GM18907 (cell line): ENCODE data around the gene VSIG10L.

ENCODE experiments used
- ATAC-seq: cut with Tn5 transposase; IDR thresholded peaks from one replicate; pipeline ENCODE4 v1.9.1; 2021; ENCODE audit warnings: mild to moderate bottlenecking, moderate library complexity; ENCODE audit not compliant: unreplicated experiment

The VSIG10L gene

DNA sequence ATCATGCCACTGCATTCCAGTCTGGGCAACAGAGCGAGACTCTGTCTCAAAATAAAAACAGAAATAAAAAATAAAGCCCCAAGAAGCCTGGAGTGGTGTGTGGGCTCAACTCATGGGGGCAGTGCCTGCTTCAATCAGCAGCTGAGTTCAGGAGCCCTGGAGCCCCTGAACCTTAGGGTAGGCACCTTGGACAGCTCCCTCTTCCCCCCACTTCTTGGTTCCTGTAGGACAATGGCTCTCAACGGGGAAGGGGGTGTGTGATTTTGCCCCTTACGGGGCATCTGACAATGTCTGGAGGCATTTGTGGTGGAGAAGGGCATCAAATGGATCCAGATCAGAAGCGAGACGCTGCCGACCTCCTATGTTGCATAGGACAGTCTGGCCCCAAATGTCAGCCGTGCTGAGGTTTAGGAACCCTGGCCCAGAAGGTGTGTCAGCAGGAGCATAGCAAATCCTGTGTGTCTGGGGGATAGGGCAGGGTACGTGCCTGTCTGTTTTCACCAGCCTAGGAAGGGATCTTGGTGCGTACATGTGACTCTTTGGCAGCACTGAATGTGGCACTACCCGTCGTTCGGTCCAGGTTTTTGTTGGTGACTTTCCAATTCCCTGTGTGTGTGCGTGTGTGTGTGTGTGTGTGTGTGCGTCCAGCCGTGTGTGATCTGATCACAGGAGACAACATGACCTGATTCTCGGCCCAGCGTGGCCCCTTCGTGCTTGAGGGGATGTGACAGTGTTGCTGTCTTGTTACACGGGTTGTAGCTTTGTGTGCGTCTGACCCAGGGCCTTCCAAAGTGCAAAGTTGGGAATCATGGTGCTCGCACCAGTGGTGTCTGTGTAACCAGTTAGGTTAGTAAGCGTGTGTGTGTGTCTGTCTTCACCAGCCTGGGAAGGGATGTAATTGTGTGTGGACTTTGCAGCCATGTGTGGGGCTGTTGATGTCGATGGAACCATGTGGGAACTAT is 23.0 kb downstream of the VSIG10L start:
- ATAC-seq: no peak

DNA sequence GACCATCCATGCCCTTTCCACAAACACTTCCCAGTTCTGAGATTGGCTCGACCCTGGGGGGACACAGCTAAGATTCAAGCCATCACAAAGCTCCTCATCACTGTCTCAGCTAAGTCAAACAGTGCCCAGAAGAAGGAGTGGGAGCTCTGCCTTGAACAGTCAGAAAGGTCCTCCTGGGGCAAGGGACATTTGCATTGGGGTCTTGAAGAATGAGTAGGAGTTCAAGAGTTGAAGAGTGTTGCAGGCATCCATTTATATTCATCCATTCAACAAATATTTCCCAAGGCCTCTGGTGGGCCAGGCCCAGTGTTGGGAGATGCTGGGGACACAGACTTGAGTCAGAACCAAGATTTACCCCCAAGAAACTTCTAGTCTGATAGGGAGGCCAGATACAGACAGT is 24.0 kb downstream of the VSIG10L start:
- ATAC-seq: no peak

DNA sequence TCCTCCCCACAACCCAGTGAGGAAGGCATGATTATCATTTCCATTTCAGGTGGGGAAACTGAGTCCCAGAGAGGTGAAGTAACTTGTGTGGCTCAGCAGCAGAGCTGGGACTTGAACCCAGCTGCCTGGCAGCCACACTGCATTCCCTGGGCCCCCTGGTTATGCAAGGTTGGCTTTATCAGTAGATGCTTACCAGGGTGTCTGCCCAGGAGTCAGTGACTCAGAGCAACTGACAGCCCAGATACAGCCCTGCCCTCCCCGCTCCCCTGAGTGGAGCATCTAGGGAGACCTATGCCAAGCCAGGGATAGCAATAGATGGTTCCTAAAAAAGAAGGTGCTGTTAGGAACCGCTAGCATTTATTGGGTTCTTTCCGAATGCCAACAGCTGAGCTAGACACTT is 24.6 kb downstream of the VSIG10L start:
- no peak for ATAC-seq

DNA sequence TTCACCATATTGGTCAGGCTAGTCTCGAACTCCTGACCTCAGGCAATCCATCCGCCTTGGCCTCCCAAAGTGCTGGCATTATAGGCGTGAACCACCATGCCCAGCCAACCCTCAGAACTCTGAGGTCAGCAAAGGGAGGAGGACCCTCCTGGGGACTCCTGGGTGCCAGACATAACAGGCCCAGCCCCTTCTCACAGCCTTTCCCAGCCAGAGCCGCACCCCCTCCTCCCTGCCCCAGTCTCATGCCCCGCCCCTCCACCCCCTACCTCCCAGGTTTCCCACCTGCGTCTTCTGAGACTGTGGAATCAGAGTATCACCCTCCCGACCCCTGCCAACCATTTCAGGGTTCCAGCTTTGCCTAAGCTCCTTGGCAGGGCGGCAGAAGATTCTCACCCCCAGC is 25.3 kb downstream of the VSIG10L start:
- ATAC-seq: no peak

DNA sequence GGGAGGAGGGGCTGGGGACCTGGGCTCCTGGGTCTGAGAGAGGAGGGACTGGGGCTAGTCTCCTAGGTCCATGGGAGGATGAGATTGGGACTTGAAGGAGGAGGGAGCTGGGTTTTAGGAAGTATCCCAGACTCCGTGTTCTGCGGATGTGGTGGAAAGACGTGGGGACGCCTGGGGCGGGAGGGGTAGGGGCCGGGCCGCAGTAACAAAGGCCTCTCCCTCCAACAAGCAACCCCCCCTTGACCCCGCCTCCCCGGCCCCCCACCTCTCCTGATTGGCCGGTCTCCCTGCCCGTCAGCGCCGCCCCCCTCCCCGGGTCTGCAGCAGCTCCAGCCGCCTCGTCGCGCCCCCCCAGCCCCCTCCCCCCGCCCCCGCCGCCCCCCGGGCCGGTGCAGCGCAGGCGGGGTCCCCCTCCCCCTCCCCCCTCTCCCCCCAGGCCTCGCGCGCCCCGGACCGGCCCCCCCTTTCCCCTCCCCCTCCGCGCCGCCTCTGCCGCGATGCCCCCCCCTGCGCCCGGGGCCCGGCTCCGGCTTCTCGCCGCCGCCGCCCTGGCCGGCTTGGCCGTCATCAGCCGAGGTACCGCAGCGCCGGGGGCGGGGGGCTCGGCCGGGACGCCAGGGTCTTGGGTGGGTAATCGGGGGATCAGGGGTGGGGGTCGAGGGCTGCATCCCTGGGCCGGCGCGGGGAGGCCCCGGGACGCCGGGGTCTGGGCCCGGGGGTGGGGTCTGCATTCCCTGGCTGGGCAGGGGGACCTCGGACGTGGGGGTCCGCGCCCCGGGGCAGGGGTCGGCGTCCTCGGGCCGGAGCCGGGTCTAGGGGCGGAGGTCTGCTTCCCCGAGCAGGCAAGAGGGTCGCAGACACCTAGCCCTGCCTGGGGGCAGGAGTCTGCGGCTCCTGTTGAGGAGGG is 30.3 kb downstream of the VSIG10L start, which contains the start of gene IGLON5:
TSS of gene IGLON5 (plus strand) at position 294 of the 907 bp plus-strand sequence. CDS start at position 498, 204 bp downstream.
- ATAC-seq: no peak

DNA sequence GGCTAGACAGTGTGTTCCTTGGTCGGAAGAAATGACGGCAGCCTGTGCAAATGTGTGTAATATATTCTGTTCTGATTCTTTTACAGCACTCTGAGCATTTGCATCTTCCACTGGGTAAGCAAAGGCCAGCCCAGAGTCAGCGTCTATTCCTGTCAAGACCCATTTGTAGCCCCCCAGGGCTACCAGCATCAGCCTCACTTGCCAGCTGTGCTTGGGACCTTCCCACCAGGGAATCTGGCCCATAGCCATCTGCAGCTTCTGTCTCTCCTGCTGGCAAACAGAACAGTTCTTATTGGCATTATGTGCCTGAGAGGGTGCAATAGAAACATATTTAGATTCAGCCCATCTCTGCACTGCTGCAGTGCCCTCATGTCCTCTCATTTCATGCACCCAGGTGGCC is 36.5 kb downstream of the VSIG10L start:
- ATAC-seq: no peak

DNA sequence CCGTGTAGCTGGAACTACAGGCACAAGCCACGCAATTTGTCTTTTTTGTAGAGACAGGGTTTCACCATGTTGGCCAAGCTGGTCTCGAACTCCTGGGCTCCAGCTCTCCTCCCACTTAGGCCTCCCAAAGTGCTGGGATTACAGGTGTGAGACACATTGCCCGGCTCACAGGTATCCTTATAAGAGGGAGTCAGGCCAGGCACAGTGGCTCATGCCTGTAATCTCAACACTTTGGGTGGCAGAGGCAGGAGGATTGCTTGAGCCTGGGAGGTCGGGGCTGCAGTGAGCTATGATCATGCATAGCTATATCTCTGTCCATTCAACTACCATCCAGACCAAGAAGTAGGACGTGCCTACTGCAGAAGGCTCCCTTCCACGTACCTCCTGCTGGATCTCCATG is 40.7 kb downstream of the VSIG10L start:
- ATAC-seq: no peak

DNA sequence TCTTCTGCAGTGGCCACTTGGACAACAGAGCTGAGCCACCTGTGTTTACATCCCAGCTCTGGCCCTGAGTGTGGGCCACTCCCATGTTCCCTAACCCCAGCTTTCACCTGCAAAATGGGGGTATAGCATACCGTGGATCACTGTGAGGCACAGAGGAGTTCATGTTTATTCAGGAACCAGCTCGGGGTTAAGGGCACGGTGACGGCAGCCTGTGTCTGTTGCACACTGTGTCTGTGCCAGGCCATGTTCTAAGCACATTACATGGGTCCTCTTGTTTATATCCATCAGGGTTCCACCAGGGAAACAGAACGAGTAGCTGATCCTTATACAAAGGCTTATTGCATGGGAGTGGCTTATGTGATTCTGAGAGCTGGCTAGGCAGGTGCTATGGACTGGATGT is 44.5 kb downstream of the VSIG10L start:
- no peak for ATAC-seq

DNA sequence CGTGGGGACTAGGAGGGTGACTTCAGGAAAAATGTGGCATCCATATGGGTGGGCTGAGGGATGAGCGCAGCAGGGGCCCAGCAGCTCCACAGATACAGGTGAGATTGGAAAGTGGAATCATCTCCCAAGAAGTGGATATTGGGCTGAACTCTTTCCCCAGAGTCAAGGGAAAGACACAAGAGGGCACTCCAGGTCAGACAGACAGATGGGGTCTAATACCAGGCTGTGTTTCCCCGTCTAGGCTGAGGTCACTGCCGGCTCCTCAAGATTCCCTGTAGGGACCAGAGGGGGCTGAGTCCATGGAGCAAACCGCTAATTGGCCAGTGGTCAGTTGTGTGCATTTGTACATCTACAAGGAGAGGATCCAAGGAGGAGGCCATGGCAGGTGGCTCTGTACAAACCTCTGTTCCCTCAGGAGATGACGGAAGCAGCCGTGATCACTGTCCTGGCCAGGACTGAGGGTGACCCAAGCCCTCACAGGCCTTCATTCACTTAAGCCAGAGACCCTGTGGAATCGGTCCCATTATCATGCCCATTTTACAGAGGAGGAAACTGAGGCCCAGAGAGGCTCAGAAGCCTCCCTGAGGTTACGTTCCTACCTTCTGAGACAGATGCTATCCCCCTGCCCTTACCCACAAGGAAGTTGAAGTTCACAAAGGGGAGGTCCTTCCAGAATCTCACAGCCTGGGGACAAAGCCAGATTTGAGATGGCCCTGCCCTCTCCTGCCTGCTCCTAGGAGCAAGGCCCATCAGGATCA is 45.4 kb downstream of the VSIG10L start:
- ATAC-seq: no peak

DNA sequence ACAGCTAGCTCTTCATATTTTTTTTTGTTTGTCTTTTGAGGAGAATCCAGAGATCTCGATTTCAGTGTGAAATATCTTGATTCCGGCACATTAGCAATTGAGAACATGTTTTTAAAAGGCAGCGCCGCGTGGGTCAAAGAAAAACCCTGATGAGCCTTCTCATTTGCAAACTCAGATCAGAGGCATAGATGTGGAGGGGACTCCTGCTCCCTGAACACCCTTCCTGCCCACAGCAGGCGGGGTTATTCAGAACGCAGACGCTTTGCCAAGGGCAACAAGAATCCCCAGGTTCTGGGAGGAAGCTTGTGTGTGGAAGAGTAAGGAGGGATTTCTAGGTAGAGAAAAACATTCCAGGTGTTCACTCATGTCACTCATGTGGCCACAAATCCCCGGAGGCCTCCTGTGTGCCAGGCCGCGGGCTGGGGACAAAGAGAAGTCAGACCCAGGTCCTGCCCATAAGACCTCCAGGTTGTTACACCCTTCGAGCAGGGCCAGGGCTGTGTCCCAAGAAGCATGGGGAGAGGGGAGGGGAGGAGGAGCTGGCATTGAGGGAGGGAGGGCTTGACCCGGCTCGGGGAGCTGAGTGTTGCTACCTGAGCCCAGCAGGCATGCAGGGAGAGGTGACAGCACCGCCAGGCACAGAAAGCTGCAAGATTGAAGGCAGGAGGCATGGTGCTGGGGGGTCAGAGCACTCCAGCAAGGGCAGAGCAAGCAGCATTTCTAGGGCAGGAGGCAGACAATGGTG is 46.4 kb downstream of the VSIG10L start:
- no peak for ATAC-seq

DNA sequence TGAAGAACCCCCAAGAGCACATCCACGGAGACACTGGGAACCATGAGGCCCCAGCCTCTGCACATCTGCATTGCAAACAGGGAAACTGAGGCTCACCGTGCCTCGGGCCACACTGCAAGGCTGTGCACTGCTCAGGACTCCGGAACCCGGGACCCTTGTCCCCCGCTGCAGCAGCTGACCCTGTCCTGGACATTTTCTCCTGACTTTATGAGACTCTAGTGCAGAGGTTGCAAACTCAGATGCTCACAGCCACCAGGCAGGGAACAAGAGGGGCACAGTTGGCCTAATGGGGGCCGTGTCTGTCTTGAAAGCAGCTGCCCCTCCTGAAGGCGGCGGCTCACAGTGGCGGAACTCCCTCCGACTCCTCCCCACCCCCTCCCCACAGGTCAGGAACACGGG is 47.0 kb downstream of the VSIG10L start:
- ATAC-seq: no peak

DNA sequence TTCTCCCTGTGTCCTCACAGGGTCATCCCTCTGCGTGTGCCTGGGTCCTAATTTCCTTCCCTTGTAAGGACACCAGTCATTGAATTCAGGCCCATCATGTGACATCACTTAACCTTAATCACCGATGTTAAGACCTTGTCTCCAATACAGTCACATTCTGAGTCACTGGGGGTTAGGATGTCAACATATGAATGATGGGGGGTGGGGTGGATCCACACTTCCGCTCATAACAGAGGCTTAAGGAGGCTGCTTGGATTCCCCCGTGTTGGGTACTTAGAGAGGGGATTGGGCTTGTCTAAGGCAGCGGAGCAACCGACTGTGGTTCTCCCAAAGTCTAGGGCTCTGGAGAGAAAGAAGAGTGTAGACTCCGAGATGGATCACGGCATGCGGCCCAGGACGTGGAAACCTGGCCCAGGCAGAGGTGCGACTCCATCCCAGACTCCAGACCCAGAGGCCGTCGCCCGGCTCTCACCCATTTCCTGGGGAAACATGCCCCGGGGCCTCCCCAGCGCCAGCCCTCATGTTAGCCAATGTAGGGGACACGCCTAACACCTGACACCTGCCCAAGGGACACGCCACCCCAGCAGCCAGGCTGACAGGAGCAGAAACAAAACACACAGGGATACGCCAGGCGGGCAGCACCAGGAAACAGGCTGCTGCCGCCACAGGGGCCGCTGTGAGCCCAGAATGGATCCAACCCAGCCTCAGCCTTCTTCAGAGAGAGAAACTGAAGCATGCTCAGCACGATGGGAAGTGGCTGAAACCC is 47.5 kb downstream of the VSIG10L start:
- ATAC-seq: no peak

DNA sequence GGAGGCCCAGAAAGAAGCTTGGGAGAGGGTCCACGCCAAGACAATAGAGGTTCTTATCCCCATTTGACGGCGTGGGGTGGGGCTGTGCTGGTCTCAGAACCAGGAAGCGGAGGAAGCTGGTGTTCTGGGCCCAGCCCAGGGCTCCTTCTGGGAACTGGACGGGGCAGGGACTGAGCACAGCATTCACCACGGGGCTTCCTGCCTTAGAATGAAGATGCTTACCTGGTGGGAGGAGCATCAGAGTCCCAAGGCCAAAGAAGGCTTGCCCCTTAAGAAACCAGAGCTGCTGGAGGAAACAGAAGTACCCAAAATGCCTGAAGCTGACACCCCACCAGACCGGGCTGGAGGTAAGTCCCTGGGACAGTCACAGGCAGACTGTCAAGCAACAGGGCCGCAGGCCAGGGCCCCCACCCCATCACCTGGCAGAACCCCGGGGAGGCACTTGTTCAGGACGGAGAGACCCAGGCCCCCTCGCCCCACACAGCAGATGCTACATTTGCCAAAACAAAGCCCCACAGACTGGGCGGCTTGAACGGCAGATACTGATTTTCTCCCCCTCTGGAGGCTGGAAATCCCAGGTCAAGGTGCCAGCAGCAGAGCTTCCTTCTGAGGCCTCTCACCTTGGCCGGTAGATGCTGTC is 48.2 kb downstream of the VSIG10L start:
- no peak for ATAC-seq

DNA sequence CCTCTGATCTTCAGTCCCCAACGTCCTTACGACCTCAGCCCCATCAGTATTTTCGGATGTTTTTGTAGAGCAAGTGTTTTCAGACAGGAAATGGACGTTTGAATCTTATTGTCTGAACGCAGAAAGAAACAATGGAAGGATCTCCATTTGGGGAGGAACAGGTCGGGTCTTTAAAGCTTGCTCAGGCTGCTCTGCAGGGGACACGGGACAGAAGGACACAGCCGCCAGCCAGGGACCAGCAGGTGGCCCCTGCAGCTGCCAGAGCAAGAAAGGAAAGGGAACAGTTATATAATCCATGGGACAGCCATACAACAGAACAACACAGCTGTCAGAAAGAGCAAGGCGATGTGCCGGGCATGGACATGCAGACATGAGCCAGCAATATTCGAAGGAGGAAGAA is 49.0 kb downstream of the VSIG10L start:
- ATAC-seq: no peak

DNA sequence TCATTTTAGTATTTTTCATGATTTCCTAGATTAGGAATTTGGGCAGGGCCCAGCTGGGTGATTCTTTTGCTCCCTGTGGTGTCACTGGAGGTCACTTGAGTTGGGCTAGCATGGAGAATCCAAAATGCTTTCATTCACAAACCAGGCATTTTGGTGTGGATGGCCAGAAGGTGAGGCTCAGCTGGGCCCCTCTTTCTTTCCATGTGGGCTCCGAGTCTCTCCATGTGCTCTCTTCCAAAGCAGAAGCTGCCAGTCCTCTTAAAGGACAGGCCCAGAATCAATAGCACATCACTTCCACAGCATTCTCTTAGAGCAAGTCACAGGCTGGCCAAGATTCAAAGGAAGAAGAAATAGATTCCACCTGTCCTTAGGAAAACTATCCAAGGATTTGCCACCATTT is 52.3 kb downstream of the VSIG10L start:
- ATAC-seq: no peak

DNA sequence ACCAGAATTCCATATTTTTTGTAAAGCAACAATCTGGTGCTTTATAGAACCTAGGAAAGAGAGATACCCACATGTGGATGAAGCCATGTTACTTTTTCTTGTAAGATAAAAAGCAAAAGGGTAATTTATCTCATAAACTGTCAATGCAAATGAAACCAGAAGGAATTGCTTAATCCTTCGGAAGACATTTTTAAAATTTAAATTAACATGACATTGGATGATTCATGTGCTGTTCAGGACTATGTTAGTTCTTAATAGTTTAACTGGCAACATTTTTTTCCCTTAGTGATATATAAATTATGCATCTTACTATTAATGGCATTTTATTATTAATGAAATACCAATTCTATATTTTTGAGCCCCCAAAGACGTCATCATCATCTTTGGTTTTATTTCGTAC is 56.3 kb downstream of the VSIG10L start:
- no peak for ATAC-seq

DNA sequence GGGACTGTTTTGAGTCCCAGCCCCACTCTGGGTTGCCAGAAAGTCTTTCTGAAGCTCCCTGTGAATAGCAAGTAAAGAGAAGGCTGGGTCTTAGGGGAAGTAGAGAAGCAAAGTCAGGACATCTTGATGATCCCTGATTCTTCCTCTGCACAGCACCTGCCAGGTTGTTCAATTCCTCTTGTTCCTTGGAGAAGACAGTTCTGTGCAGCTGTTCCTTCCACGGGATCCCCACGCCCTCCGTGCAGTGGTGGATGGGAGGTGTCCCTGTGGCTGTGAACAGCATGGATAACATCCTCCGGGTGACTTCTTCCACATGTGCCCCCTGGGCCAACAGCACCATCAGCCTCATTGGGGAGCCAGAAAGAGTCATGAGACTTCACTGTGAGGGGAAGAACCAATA is 59.6 kb downstream of the VSIG10L start:
- no peak for ATAC-seq
